ENCODE measurements around the gene EVX2. TPM values are rescaled to one million over a fixed set of nuclear protein-coding genes. Genes with fewer than 3 reads are reported as not detected.

Gene EVX2
- total and polyA plus RNA-seq, 9 of the 15 experiments (the other 6 are each of a cell fraction or from before 2014, with no cell fraction given): not detected

- Histone ChIP-seq H3K27ac (ENCODE audit: extremely low read depth, low read depth, low read length) (no peak overlapping the region), H4K20me1 (replicated peaks; ENCODE audit: control insufficient read depth, insufficient read depth, low read length) (0 out of 2 replicates have a peak, but pooled peaks cover 2% of the 10 kb centered on the region), H3K4me1 (replicated peaks in 1 of 2; ENCODE audit: control insufficient read depth in 2 of 2, insufficient read depth in 2 of 2, low read length in 2 of 2) (peaks cover 0 to 27% of the 10 kb centered on the region in 2 experiments; a peak in 2 of 5 replicates), H3K4me2 (ENCODE audit: insufficient read depth, low read length) (no peak overlapping the region), H3K9me3 (replicated peaks; ENCODE audit: control insufficient read depth, insufficient read depth, low read depth, low read length) (no peaks in the 10 kb centered on the region), H3K9me1 (ENCODE audit: control insufficient read depth, insufficient read depth, low read length) (no peaks in the 10 kb centered on the region), H3K79me2 (ENCODE audit: control insufficient read depth, insufficient read depth, low read length) (no peaks in the 10 kb centered on the region), H3K9ac (ENCODE audit: insufficient read depth in 1 of 2, low read depth in 2 of 2, low read length in 2 of 2) (no peak overlapping the region), H3K4me3 (no peak overlapping the region), H3K27me3 (ENCODE audit: control insufficient read depth in 2 of 2, insufficient read depth in 2 of 2, low read length in 2 of 2) (peaks cover 48 to 72% of the 10 kb centered on the region in 2 experiments), H2AFZ (ENCODE audit: low read depth, low read length) (no peak overlapping the region), H3K36me3 (ENCODE audit: control insufficient read depth, insufficient read depth, low read length) (no peaks in the 10 kb centered on the region)
- in situ Hi-C loops (cut with MboI) (loop anchor here (25.0 kb wide), 2 partner anchors 679 to 1629 kb away; no protein-coding TSS in a partner anchor), intact Hi-C loops (cut with micrococcal nuclease) (no loop called here)
- BruUV-seq (replicated peaks): no TSS peak
- ChIA-PET POLR2A (interaction anchor here (0.6 to 2.3 kb wide), 5 partner anchors 7 to 1573 kb away, joined by 3 to 5 read pairs (median 3); no protein-coding TSS in a partner anchor), CTCF (ENCODE audit: low intra/inter-chr PET ratio) (no interaction called here)
- no peak for FAIRE-seq
- no peak for ATAC-seq
- TF ChIP-seq CCAR2 (IDR thresholded peaks at IDR 0.05; ENCODE audit: low read depth, low read length) (no peak), MAFK (IDR thresholded peaks at IDR 0.05; ENCODE audit: low read length) (no peak), ZBTB17 (CRISPR knock-in tag; IDR thresholded peaks at IDR 0.05) (no peak), ETV6 (IDR thresholded peaks at IDR 0.05; ENCODE audit: borderline replicate concordance in 1 of 2, low read depth in 2 of 2, low read length in 1 of 2) (no peak), ETV6 (CRISPR knock-in tag; IDR thresholded peaks at IDR 0.05; ENCODE audit: borderline replicate concordance) (no peak), ZNF217 (CRISPR knock-in tag; IDR thresholded peaks at IDR 0.05) (no peak), VEZF1 (CRISPR knock-in tag; IDR thresholded peaks at IDR 0.05) (no peak)
- DNase-seq (ENCODE audit: extremely low read depth in 1 of 4, low spot score in 3 of 4): no peak
Measured at GRCh38 chr2:176133389-176133788, 49.6 kb upstream of the EVX2 start.
